NCI-H146 treated with DMSO at 0.1 percent for 48 hours (cell line): ENCODE measurements around the gene XCR1.
"Not testable (repeated sequence)": the region's sequence is repeated elsewhere in the genome, so short reads cannot be mapped to it uniquely, and the experiment has no call there.

ENCODE experiments used
- DNase-seq: peaks from one replicate; lab custom pipeline; 2025; ENCODE audit not compliant: unreplicated experiment; lab: John Stamatoyannopoulos, UW

The XCR1 gene

GRCh38 chr3:46006238-46007032 lies 20.8 kb downstream of the XCR1 start:
- DNase-seq = no peak

GRCh38 chr3:46003706-46004105 lies 23.6 kb downstream of the XCR1 start:
- DNase-seq = not testable (repeated sequence)

- no peak for DNase-seq
These were observed 26.1 kb downstream of the XCR1 start for GRCh38 chr3:46001178-46001577.

- no peak for DNase-seq
These were observed 29.3 kb downstream of the XCR1 start for GRCh38 chr3:45997942-45998341.

- not testable (repeated sequence) for DNase-seq
These were observed 29.8 kb downstream of the XCR1 start for GRCh38 chr3:45997499-45997898.

- DNase-seq = peak; percentile 67
These were observed 31.8 kb downstream of the XCR1 start, which contains the start of gene FYCO1 for GRCh38 chr3:45995236-45996192. FYCO1 (minus strand) TSS chr3:45995824; CDS start chr3:45984910, 10,914 bp downstream.

GRCh38 chr3:45994419-45995235 lies 32.7 kb downstream of the XCR1 start:
- no peak for DNase-seq

- DNase-seq = no peak
These were observed 33.8 kb downstream of the XCR1 start for GRCh38 chr3:45993421-45994027.

- DNase-seq = no peak
These were observed 34.5 kb downstream of the XCR1 start for GRCh38 chr3:45992821-45993221.

GRCh38 chr3:45992133-45992729 lies 35.1 kb downstream of the XCR1 start:
- DNase-seq = no peak

GRCh38 chr3:45991341-45991740 lies 35.9 kb downstream of the XCR1 start:
- DNase-seq = no peak

- no peak for DNase-seq
These were observed 37.1 kb downstream of the XCR1 start for GRCh38 chr3:45990181-45990580.

GRCh38 chr3:45988804-45989203 lies 38.5 kb downstream of the XCR1 start:
- no peak for DNase-seq

- DNase-seq = no peak
These were observed 38.9 kb downstream of the XCR1 start for GRCh38 chr3:45988362-45988761.

GRCh38 chr3:45987368-45988291 lies 39.7 kb downstream of the XCR1 start:
- no peak for DNase-seq

GRCh38 chr3:45986303-45986982 lies 40.8 kb downstream of the XCR1 start:
- DNase-seq = peak; percentile 6

GRCh38 chr3:45985532-45986302 lies 41.6 kb downstream of the XCR1 start:
- no peak for DNase-seq
